K562 (cell line): ENCODE data around the gene NAA40. TPM values are rescaled to one million over a fixed set of nuclear protein-coding genes. Genes with fewer than 3 reads are reported as not detected.

ENCODE experiments used
- CREB5 ChIP-seq: fragments of 250-450 bp; sonication (Bioruptor Pico); IDR thresholded peaks from 2 replicates; pipeline ENCODE4 v1.5.0; 2020; ENCODE audit warnings: mild to moderate bottlenecking
- EP300 ChIP-seq: IDR thresholded peaks from 2 replicates; pipeline ENCODE4 v1.6.1; 2012; ENCODE audit warnings: low read length, improper control_type of control experiment
- EP400 ChIP-seq: fragments of 450-650 bp; IDR thresholded peaks from 2 replicates; pipeline ENCODE4 v1.6.1; 2017; ENCODE audit warnings: antibody characterized with exemption, mild to moderate bottlenecking, moderate library complexity
- FOS ChIP-seq: IDR thresholded peaks from 3 replicates; pipeline ENCODE4 v1.6.1; 2011; ENCODE audit not compliant: insufficient read length; ENCODE audit errors: extremely low read depth
- FOXM1 ChIP-seq, 2 experiments: fragments of 450-650 bp in 1 of 2; sonication (generic) in 1 of 2; formaldehyde crosslinking in 1 of 2; IDR thresholded peaks; 2 replicates each; pipeline versions ENCODE4 v1.6.1 to v1.9.0; 2017 to 2022; ENCODE audit warnings: low read depth in 2 of 2, mild to moderate bottlenecking in 2 of 2, missing genetic modification reagents in 1 of 2, moderate library complexity in 1 of 2
- GTF2F1 ChIP-seq: IDR thresholded peaks from 2 replicates; pipeline ENCODE4 v1.6.1; 2011; ENCODE audit warnings: low read depth, low read length, improper control_type of control experiment
- JUNB ChIP-seq: fragments of 450-650 bp; formaldehyde crosslinking; conservative IDR thresholded peaks from 2 replicates; pipeline ENCODE4 v1.4.0; 2020; ENCODE audit warnings: mild to moderate bottlenecking
- MAZ ChIP-seq, 2 experiments: fragments of 450-650 bp in 1 of 2; sonication (generic) in 1 of 2; formaldehyde crosslinking; IDR thresholded peaks in 1 of 2; conservative IDR thresholded peaks in 1 of 2; 2 replicates each; pipeline versions ENCODE4 v1.4.0 to v1.5.0; 2020; ENCODE audit warnings: mild to moderate bottlenecking in 1 of 2, missing genetic modification reagents in 1 of 2
- PHB2 ChIP-seq: fragments of 450-650 bp; IDR thresholded peaks from 2 replicates; pipeline ENCODE4 v1.6.1; 2017; ENCODE audit warnings: low read depth
- PTBP1 ChIP-seq: fragments of 200-400 bp; formaldehyde crosslinking; IDR thresholded peaks from 2 replicates; pipeline ENCODE4 v1.6.1; 2017; ENCODE audit warnings: low read depth, low read length
- PTTG1 ChIP-seq: fragments of 450-650 bp; IDR thresholded peaks from 2 replicates; pipeline ENCODE4 v1.6.1; 2016; ENCODE audit warnings: low read depth, mild to moderate bottlenecking, missing genetic modification characterization, missing compliant biosample characterization
- RBFOX2 ChIP-seq: fragments of 200-400 bp; formaldehyde crosslinking; IDR thresholded peaks from 2 replicates; pipeline ENCODE4 v1.6.1; 2017; ENCODE audit warnings: low read depth, mild to moderate bottlenecking, low read length, moderate library complexity
- RBM34 ChIP-seq: fragments of 200-400 bp; formaldehyde crosslinking; IDR thresholded peaks from 2 replicates; pipeline ENCODE4 v1.6.1; 2018; ENCODE audit warnings: low read length, borderline replicate concordance; ENCODE audit not compliant: insufficient read depth
- SREBF1 ChIP-seq: fragments of 150-350 bp; IDR thresholded peaks from 2 replicates; pipeline ENCODE4 v1.6.1; 2014; ENCODE audit warnings: antibody characterized with exemption, low read depth, low read length, borderline replicate concordance
- USF1 ChIP-seq: sonication (generic); formaldehyde crosslinking; IDR thresholded peaks from 2 replicates; pipeline ENCODE4 v1.9.0; 2022; ENCODE audit warnings: mild to moderate bottlenecking, missing genetic modification reagents
- USF2 ChIP-seq: sonication (generic); formaldehyde crosslinking; IDR thresholded peaks from 2 replicates; pipeline ENCODE4 v1.5.0; 2020; ENCODE audit warnings: missing genetic modification reagents
- ZBTB26 ChIP-seq: fragments of 450-650 bp; formaldehyde crosslinking; IDR thresholded peaks from 2 replicates; pipeline ENCODE4 v1.4.0; 2022; ENCODE audit warnings: missing genetic modification characterization
- ZBTB8A ChIP-seq: fragments of 450-650 bp; IDR thresholded peaks from 2 replicates; pipeline ENCODE4 v1.6.1; 2018; ENCODE audit warnings: mild to moderate bottlenecking, moderate library complexity; ENCODE audit not compliant: partially characterized antibody
- ZC3H4 ChIP-seq: sonication (generic); formaldehyde crosslinking; IDR thresholded peaks from 2 replicates; pipeline ENCODE4 v1.9.0; 2021; ENCODE audit warnings: missing genetic modification reagents, borderline replicate concordance
- ZNF561 ChIP-seq: fragments of 450-650 bp; formaldehyde crosslinking; conservative IDR thresholded peaks from 2 replicates; pipeline ENCODE4 v1.4.0; 2020; ENCODE audit warnings: mild to moderate bottlenecking, moderate library complexity
- ZNF740 ChIP-seq, 3 experiments: fragments of 200-800 bp in 1 of 3; sonication (Bioruptor generic) in 1 of 3; sonication (generic) in 1 of 3; formaldehyde crosslinking in 1 of 3; IDR thresholded peaks; 2 replicates each; pipeline versions ENCODE4 v1.6.1 to v1.8.0; 2016 to 2022; ENCODE audit warnings: mild to moderate bottlenecking in 2 of 3, missing compliant biosample characterization in 2 of 3, missing genetic modification characterization in 2 of 3, missing genetic modification reagents in 1 of 3
- ZNF77 ChIP-seq: fragments of 250-450 bp; sonication (Bioruptor Pico); IDR thresholded peaks from 2 replicates; pipeline ENCODE4 v1.5.0; 2020
- polyA plus RNA-seq, 8 experiments: library from polyadenylated mRNA; depleted of rRNA in 4 of 8; stranded (reverse) in 5 of 8; unstranded in 3 of 8; fragments of >200 nt; fragmentation: Nextera tagmentation in 2 of 8; fragmentation: Illumina TruSeq in 1 of 8; extraction: Ambion mirVana in 2 of 8; extraction: Trizol in 1 of 8; gene quantifications; 2 replicates each; pipeline versions ENCODE4 v1.2.1 to v1.2.3, GENCODE V29; 2011 to 2014; ENCODE audit warnings: inconsistent platforms in 1 of 8, missing spikeins in 1 of 8
- total RNA-seq, 7 experiments: library from RNA; depleted of rRNA in 6 of 7; stranded (reverse); fragments of >200 nt in 6 of 7; fragmentation: Illumina TruSeq in 2 of 7; extraction: Trizol in 2 of 7; gene quantifications; 2 replicates each; pipeline versions ENCODE4 v1.2.1 to v1.2.3, GENCODE V29; 2011 to 2021; ENCODE audit warnings: low replicate concordance in 1 of 7

Gene NAA40
- total and polyA plus RNA-seq, 9 of the 15 experiments (the other 6 are each of a cell fraction or from before 2014, with no cell fraction given), result 6.2 to 39.0 (median 23.1) TPM

- TF ChIP-seq ZNF740 (CRISPR knock-in tag; IDR thresholded peaks at IDR 0.05) (peak; percentile 57; the same call in 1 of the 2 replicates), ZNF740 (tag; IDR thresholded peaks at IDR 0.05) (no peak), CREB5 (CRISPR knock-in tag) (no peak), PHB2 (no peak), EP300 (peak; percentile 4; the same call in 1 of the 2 replicates), JUNB (CRISPR knock-in tag) (no peak), ZBTB26 (no peak), USF1 (CRISPR knock-in tag) (peak; percentile 50; the same call in 1 of the 2 replicates), ZC3H4 (CRISPR knock-in tag) (no peak), FOS (no peak), PTTG1 (no peak), ZNF77 (CRISPR knock-in tag) (no peak), RBFOX2 (peak; percentile 63), EP400 (0 out of 2 replicates have a peak, but pooled peaks have one; percentile 45), RBM34 (no peak), SREBF1 (no peak), PTBP1 (no peak), GTF2F1 (no peak), FOXM1 (IDR thresholded peaks at IDR 0.05; ENCODE audit: low read depth) (no peak), FOXM1 (CRISPR knock-in tag; IDR thresholded peaks at IDR 0.05; ENCODE audit: low read depth) (no peak), MAZ (CRISPR knock-in tag; conservative IDR thresholded peaks at IDR 0.05 in 1 of 2, IDR thresholded peaks at IDR 0.05 in 1 of 2) (0 out of 4 replicates have a peak, but pooled peaks have one; percentile 35 to 39), ZNF561 (CRISPR knock-in tag) (no peak), ZBTB8A (no peak), USF2 (CRISPR knock-in tag) (peak; percentile 44)
Observed at GRCh38 chr11:63919267-63920125, 19.3 kb upstream of the NAA40 start (continued).
